Vagina (tissue), 2 donors: ENCODE measurements around the gene MYLIP.

ENCODE experiments used
- POLR2A ChIP-seq, 2 donors: fragments of 450-650 bp; IDR thresholded peaks; one replicate each; pipeline ENCODE4 v1.6.1; 2017; ENCODE audit warnings: antibody characterized with exemption in 2 of 2, mild to moderate bottlenecking in 2 of 2, moderate library complexity in 2 of 2
- POLR2AphosphoS5 ChIP-seq, 2 donors: sonication (generic); formaldehyde crosslinking; IDR thresholded peaks; one replicate each; pipeline ENCODE4 v1.9.0; 2017; ENCODE audit warnings: antibody characterized with exemption in 2 of 2, mild to moderate bottlenecking in 2 of 2, low read depth in 1 of 2; ENCODE audit not compliant: insufficient read depth in 1 of 2
- TF ChIP-seq, protein P1 (sequence below), 3 experiments: fragments of 450-650 bp in 2 of 3; fragments of 200-600 bp in 1 of 3; sonication (generic) in 1 of 3; IDR thresholded peaks; one replicate each; pipeline ENCODE4 v1.5.1; 2017 to 2019; ENCODE audit warnings: antibody characterized with exemption in 3 of 3, mild to moderate bottlenecking in 2 of 3, moderate library complexity in 2 of 3

DNA sequence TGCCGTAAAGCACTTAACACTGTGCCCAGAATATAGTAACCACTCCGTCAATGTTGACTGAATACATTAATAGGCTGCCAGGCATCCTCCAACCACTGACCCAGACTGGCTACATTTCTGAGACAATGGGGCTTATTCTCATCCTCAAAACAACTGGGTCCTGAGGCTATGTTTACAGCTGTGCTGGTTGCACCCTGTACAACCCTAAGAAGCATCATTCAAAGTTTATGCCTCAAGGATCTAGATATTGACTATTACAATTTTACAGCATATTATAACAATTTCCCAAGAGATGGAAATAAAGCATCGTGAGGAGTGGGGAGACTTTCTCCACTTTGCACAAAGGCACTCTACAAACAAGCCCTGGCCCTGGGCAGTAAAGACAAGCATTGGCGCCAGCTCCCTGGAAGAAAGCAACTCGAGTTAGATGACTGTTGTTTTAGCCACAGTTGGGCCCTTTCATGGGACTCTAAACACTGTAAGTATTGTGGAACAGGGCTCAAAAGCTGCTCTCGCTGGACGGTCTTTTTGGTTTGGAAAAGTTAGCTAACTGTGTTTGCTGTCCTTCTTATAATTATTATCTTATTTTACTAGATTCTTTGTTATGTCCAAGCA, 30.2 kb downstream of the MYLIP start:
- TF ChIP-seq, protein P1, sequence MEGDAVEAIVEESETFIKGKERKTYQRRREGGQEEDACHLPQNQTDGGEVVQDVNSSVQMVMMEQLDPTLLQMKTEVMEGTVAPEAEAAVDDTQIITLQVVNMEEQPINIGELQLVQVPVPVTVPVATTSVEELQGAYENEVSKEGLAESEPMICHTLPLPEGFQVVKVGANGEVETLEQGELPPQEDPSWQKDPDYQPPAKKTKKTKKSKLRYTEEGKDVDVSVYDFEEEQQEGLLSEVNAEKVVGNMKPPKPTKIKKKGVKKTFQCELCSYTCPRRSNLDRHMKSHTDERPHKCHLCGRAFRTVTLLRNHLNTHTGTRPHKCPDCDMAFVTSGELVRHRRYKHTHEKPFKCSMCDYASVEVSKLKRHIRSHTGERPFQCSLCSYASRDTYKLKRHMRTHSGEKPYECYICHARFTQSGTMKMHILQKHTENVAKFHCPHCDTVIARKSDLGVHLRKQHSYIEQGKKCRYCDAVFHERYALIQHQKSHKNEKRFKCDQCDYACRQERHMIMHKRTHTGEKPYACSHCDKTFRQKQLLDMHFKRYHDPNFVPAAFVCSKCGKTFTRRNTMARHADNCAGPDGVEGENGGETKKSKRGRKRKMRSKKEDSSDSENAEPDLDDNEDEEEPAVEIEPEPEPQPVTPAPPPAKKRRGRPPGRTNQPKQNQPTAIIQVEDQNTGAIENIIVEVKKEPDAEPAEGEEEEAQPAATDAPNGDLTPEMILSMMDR (IDR thresholded peaks at IDR 0.05), result no peak
- TF ChIP-seq POLR2A (IDR thresholded peaks at IDR 0.05) (no peak), POLR2AphosphoS5 (IDR thresholded peaks at IDR 0.05; ENCODE audit: insufficient read depth in 1 of 2, low read depth in 1 of 2) (no peak)
